Activated naive CD8-positive, alpha-beta T cell treated with anti-CD3 and anti-CD28 coated beads, Interleukin-2, amount 50 U/mL, for 16 hours (primary cell): ENCODE results near the gene RAB31.

Experiments
- DNase-seq: peaks from one replicate; pipeline ENCODE4 v3.0.0-alpha.2; 2020; ENCODE audit warnings: low read depth, low spot score

RAB31 gene

DNA sequence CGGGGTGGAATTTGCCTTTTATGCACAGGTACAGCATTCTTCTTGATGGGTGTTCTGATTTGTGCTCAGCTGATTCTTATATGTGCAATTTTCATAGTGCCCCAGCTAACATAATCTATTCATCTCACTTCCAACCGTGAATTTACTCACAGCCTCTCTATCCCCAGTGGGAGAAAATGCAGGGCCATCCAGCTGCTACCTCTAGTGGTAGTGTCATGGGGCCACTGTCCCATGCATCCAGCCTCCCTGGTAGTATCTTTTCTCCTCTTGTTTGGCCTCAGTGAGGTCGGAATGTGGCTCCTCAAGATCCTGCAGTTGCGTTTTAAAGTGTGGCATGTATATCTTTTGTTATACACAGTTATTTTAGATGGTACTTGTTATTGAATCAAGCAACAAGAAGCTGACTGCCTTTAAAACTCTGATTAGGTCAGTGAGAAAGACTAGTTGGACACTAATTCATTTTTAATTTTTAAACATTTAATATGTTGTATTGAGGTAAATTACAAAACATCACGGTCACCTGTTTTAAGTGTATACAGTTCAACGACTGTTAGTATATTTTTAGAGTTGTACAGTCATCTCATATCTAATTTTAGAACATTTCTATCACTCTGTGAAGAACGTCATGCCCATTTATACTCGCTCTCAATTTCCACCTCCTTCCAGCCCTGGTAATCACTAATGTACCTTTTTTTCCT lies 109.8 kb downstream of the RAB31 start:
- no peak for DNase-seq

DNA sequence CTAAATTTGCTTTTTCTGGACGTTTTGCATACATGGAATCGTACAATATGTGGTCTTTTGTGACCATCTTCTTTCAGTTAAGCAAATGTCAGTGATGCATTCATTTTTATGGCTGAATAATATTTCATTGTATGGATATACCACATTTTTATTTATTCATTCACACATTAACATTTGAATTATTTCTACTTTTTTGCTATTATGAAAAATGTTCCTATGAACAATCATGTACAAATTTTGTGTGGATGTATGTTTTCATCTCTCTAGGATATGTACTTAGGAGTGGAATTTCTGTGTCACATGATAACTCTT lies 110.3 kb downstream of the RAB31 start:
- no peak for DNase-seq

DNA sequence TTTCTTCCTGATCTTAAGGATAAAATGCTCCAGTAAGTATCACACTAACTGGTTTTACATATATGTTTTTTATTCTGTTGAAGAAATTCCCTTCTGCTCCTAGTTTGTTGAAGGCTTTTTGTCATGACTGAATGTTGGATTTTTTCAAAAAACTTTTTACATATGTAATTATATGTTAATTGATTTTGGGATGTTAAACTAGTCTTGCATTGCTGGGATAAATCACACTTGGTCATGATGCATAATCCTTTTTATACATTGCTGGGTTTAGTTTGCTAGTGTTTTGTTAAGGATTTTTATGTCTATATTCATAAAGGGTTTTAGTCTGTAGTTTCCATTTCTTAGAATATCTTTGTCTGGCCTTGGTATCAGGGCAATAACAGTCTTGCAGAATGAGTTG lies 112.0 kb downstream of the RAB31 start:
- DNase-seq, result no peak

DNA sequence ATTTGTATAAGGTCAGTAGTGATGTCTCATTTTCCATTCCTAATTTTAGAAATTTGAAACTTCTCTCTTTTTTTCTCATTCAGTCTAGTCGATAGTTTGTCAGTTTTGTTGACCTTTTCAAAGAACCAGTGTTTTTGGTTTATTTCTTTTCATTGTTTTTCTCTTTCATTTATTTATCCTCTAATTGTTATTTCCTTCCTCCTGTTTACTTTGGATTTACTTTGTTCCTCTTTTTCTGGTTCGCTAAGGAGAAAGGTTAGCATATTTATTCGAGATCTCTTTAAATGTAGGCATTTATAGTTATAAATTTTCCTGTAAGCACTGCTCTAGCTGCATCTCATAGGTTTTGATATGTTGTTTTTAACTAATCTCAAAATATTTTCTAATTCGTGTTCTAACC lies 112.6 kb downstream of the RAB31 start:
- no peak for DNase-seq

DNA sequence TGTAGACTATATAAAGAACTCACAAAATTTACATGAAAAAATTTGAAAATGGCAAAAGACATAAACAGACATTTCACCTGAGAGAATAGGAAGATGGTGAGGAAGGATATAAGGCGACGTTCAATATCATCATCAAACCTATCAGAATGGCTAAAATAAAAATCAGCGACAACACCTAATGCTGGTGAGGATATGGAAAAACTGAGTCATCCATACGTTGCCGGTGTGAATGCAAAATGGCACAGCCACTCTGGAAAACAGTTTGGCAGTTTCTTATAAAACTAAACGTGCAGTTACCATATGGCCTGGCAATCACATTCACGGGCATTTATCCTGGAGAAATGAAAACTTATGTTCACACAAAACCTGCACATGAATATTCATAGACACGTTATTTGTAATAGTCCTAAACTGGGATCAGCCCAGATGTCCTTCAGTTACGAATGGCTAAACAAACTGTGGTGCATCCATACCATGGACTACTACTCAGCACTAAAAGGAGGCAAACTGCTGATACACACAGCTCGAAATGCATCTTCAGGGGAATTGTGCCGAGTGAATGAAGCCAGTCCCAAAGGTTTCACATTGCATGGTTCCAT lies 114.6 kb downstream of the RAB31 start:
- no peak for DNase-seq

DNA sequence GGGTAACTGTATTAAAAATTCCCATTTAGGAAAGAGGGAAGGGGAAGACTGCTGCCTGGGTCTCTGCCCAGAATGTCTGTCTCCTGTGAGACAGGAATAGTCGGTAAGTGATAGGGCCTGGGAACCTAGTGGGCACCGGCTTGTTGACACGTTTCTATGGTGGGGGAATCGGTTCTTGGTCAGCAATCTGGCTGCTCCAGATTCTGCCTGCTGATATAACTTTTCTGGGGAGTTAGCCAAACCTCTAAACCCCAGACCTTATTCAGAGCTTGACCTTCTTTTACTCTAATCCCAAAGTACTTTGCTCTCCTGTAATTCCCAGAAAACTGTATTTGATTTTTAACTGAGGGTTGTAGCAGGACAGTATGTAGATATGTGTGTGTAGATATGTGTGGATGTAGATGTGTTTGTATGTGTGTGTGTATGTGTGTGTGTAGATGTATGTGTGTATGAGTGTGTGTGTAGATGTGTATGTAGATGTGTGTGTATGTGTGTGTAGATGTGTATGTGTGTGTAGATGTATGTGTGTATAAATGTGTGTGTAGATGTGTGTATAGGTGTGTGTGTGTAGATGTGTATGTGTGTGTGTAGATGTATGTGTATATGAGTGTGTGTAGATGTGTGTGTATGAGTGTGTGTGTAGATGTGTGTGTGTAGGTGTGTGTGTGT lies 115.8 kb downstream of the RAB31 start:
- DNase-seq, result no peak

DNA sequence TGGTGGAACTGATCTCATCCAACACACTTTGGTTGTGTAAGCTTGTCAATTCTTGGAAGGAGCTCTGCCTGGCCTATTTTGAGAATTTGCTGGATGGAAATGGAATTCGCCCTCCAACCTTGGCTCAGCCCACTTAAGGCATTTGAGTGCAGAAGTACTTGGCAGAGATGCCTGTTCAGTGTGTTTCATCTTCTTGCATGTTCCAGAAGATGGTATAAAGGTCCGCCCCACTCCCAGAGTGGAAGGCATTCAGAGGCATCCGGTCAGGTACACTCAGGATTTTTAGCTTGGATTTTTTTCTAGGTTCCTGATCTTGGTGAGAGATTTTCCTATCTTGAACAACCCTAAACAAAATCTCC lies 116.4 kb downstream of the RAB31 start:
- DNase-seq, result no peak

DNA sequence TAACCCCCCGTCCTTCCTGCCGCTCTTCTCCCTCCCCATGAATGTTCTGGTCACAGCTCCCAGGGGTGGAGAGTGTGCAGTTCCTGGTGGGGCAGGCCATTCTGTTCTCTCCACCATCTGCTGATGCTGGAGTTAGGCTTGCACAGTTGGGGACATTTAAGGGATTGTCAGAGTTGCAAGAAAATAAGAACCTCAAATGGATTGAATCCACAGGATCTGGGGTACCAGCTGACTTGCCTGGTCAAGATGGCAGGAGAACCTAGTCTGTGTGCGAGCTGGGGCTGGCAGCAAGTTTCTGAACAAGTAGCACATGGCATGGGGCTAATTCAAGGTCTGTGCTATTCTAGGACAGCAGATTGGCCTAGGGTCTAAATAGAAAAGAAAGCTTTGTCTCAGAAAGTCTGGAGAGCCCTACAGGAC lies 116.9 kb downstream of the RAB31 start:
- DNase-seq, result no peak

DNA sequence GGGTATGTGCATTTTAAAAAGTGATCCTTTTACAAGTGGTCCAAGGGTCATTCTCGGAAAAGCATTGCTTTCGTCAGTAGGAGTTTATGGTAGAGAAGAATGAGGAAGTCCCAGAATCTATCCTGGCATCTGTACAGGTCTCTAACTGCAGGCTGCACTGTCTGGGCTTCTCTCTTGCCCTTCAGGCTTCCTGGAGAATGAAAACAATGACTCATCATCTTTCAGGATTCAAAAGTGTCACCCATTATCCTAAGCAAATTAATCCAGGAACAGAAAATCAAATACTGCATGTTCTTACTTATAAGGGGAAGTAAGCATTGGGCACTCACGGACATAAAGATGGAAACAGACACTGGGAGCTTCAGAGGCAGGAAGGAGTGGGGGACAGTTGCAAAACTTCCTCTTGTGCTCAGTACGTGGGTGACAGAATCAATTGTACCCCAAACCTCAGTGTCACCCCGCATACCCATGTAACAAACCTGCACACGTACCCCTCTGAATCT lies 117.5 kb downstream of the RAB31 start:
- DNase-seq, result no peak

DNA sequence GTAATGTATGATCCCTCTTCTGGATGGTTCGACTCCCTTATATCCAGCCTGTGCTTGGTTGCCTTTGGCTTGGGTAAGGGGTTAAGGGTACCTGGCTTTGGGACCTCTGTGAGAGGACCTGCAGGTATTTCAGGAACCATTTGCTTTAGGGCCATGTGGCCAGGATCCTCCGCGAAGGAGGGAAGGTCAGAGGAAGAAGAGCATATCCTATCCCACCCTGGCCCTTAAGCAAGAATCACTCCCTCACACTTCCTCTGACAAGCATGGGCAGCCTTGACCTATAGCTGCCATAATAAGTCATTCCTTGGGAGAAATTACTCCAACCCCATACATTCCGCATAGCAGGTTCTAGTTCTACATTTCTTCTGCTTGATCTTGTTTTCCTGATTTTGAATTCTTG lies 118.6 kb downstream of the RAB31 start:
- no peak for DNase-seq

DNA sequence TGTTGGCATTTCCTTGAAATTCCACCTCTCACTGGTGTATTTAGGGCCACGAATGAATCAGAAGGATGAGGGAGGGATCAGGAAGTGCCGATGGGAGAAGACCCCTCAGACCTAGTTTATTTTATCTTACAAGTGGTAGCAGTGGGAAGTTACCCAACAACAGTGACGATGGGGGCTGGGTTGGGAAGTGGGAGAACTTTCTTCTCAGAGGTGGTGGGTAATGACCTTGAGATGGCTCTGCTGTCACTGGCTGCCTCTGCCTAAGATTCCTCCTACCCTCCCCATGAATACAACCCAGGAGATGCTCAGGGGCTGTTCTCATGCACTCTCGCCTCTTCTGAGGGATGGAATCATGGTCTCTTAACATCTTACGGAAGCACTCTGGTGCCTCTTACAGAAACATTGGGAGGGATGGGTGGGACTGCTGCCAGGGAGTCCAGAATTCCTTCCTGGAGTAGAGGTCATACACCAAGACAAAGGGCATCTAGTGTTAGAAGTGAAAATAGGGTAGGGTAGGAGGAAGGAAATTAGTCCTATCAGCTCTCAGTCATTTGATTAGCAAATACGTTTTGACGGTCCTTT lies 119.2 kb downstream of the RAB31 start:
- no peak for DNase-seq

DNA sequence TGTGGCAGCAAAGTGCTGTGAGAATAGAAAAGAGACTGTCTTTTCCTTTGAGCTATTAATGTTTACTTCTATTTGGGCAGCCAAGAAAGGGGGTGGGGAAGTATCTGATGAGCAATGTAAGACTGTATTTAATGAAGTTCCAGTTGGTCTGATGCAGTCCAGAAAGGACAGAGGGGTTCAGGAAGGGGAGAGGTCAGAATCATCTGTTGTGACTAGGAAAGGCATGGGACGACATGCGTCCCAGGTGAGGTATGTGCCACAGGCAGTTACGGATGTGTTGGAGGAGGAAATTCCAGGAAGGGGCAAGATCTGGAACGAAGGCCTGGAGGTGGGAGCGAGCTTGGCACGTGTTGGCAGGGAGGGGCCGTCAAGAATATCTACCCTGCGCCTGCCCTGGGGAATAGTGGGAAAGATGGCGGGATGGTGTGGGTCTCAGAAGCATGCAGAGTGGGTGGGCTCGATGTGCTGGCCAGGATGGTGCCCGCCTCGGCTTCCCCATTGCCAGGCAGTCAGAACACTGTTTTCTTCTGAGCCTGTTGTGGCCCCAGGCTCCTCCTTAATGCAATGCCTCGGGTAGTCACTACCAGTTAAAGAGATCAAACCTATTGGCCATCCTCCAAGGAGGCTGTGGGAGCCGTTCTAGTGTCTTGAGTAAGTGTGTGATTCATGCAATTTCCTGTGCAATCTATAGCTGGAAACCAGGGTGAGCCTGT lies 119.8 kb downstream of the RAB31 start:
- DNase-seq, result no peak

DNA sequence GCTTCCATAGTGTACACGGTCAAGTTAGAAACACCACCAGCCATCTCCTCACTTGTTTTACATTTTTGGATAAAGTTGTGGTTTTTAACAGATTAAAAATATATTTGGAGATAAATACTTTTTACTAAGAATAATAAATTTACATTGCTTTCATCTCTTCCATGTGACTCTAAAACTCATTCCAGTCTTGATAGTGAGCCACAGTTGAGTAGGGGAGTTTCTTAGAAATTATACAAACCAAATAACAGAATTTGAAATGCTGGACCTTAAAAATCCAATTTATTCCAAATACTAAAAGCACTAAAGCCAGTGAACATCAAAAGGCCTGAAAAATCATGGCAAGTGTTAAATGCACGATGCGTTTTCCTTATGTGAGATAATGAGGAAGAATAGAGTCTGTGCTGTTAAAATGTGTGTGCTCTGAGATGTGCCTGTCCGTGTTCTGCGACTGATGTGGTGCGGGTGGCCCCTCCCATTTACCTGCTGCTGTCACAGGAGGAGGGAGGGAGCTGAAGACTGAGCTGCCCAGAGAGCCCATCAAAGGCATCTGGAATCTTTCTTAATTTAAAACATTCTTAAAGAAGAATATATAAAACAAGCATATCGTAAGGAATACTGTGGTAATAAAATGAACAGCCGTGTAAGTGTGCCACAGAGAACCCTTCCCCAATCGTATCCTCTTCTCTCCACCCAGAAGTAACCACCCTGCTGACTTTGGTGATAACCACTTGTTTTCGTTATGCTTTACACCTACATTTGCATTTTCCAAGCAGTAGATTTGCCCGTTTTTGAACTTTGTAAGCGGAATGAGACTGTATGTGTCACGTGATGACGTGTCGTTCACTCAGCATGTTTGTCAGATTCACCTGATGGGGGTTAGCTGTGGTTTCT lies 120.7 kb downstream of the RAB31 start:
- no peak for DNase-seq

DNA sequence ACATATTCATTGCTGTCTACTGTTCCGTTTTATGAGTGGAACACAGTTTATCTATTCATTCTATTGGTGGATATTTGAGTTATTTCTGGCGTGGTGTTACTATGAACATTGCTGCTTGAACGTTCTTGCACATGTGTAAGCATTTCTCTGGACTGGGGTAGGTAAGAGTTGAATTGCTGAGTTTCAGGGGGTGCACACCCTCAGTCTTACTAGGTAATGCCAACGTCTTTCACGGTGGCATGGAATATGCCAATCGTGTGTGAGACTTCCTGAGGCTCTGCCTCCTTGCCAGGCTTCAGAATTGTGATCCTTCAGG lies 121.3 kb downstream of the RAB31 start:
- DNase-seq, result no peak

DNA sequence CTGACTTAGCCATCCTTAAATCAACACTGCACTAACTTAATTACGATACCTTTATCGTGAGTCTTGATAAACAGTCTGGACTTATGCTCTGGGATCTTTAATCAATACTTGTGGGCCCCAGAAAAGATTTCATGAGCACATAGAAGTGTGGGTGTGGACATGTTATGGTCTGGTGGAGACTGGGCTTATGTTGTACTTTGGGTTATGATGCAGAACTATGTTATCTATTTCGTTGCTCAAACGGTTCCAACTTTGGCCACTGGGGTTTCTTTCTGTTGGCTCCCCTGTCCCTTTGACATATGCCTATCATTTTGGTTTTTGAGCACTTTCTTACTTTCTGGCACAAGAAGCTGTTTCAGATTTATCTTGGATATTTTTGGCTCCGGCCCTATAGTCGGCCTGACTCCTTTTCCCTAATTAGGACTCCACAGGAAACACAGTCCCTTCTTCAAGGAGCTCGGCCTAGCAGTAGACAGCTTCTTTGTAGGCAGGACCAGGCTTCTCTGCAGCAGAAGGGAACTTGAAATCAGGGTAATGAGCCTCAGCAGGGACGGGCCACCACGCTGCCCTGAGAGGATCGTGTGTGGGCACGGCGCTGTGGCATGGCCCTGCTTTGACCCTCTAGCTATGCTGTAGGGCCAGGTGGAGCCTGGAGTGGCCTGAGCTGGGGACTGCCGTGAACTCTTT lies 123.1 kb downstream of the RAB31 start:
- no peak for DNase-seq

DNA sequence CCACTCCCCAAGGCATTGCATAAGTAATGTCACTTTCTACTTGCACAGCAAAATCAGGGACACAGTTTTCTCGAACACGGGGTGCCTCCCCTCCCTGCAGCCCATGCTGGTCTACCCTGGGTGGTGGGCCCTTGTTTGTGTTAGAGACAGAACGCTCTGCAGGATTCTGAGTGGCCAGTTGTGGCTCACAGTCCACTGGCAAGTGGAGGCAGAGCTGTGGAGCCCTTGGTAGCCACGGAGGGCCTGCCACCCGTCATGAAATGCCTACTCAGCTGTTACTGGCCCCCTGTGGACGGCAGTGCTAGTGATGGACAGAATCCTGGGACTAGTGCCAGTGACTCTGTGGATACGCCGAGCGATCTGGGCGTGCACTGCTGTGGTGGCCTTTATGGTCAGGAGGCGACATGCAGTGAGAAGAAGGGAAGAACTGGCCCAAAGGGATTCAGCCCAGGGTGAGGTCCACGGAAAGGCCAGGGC lies 123.7 kb downstream of the RAB31 start:
- DNase-seq, result no peak

DNA sequence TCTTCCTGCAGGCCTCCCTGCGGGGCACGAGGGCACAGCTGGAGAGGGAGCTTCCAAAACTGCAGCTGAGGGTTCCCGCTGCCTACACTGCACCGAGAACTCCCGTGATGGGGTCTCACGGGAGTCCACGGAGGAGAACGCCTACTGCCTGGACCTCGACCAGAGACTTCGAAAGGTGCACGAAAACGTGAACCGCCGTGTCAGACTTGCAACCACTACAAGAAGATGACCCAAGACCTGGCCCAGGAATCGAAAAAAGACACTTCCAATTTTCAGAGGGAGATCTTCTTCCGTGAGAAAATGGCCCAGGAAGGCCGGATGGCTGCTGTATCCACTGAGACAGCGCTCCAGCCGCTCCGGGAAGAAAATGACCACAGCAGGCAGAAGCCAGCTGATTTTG lies 124.8 kb downstream of the RAB31 start:
- DNase-seq, result no peak

DNA sequence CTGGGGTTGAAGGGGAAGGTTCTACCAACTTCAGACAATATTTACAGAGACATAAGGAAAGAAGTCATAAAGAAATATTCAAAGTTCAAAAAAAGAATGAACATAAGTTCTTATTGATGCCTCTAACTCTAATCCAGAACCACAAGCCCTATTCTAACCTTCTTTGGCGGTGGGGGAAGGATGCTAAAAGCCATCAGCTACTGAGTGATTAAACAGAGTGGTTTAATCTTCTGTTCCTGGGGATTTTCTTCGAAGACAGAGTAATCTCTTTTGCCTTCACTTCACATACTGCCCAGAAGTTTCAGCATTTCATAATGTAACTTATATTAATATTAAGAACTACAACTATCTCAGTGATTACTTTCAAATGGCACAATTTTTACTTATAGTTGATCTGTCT lies 126.5 kb downstream of the RAB31 start:
- DNase-seq, result no peak

DNA sequence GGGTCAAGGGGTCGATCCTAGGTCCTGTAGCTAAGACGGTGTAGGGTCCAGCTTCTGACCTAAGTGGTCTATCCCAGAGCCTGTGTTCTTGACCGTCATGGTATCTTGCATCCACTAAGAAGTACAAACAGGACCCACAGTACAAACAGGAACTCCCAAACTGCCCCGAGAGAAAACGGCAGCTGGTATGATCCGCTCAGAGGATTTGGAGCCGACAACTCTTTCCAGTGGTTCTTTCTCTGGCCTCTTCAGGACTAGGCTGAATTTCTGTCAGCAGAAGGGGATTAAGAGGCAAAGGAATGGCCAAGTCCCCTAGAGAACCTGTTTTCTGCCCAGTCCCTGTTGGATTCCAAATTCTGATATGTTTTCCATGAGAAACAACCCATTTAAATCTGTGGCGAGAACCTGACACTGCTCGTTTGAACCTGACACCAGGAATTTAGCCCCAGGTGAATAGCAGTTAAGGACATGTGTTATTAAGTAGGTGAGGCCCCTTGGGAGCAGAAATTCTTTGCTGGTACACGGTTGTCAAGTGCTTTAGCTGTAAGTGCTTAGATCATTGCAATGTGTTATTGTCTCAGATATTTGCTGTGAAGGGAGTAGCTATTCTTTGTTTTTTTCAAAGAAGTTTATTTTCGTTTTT lies 127.1 kb downstream of the RAB31 start:
- no peak for DNase-seq

DNA sequence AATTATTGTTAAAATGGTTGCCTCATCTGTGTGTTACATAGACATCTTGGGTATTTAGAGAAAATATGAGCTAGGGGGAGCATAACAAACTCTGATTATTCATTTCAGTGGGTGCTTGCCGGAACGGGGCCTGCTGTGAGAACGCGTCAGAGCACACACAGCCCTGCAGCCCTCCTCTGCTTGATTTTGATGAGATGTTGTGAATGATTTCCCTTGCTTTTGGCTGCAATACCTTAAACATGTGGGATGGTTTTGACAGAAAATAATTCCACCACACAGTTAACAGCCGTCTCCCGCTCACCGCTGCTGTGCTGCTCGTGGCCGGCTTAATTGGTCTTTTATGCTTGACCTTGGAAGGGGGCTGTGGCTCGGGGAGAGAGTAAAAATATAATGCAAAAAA lies 127.7 kb downstream of the RAB31 start:
- no peak for DNase-seq
